Brain microvascular endothelial cell (primary cell): ENCODE measurements around the gene RABEP2.
"Not testable (repeated sequence)": the region's sequence is repeated elsewhere in the genome, so short reads cannot be mapped to it uniquely, and the experiment has no call there.

Experiments
- DNase-seq: peaks from one replicate; pipeline ENCODE4 v3.0.0-alpha.2; 2020
- H3K27ac ChIP-seq: fragments of 250-450 bp; sonication (Bioruptor Pico); 2 replicates; pipeline ENCODE4 v1.5.1; 2020; ENCODE audit warnings: mild to moderate bottlenecking, moderate library complexity
- H3K27me3 ChIP-seq: fragments of 250-450 bp; sonication (Bioruptor Pico); replicated peaks from 2 replicates; pipeline ENCODE4 v1.5.1; 2020; ENCODE audit warnings: mild to moderate bottlenecking
- H3K36me3 ChIP-seq: fragments of 250-450 bp; sonication (Bioruptor Pico); replicated peaks from 2 replicates; pipeline ENCODE4 v1.5.1; 2020; ENCODE audit warnings: mild to moderate bottlenecking
- H3K4me3 ChIP-seq: 2 replicates; pipeline ENCODE4 v1.5.1; 2011; ENCODE audit warnings: low read depth, mild to moderate bottlenecking, control low read depth, low read length, moderate library complexity
- CTCF ChIP-seq: IDR thresholded peaks from 2 replicates; pipeline ENCODE4 v1.5.1; 2011; ENCODE audit warnings: low read depth, mild to moderate bottlenecking, moderate library complexity, low read length, control low read depth, inconsistent platforms; ENCODE audit errors: missing control alignments
- in situ Hi-C: cut with HindIII; loops from 2 replicates; pipeline ENCODE4 v1.10.0; 2017; ENCODE audit warnings: low sequenced_read_pairs, low pct_ligation_motif_present

RABEP2 gene

GRCh38 chr16:28931801-28932225 lies 6.8 kb upstream of the RABEP2 start, which contains the start of gene CD19:
Gene CD19 (plus strand): TSS chr16:28931971. CDS start chr16:28932001, 30 bp downstream.
- no peak for TF ChIP-seq CTCF
- Histone ChIP-seq H3K36me3 (no peaks in the 10 kb centered on the region), H3K27me3 (no peaks in the 10 kb centered on the region), H3K27ac (no peak within 1 kb of the TSS), H3K4me3 (no peak within 1 kb of the TSS)
- no peak for DNase-seq
- in situ Hi-C loops, result no loop called here

GRCh38 chr16:28930652-28931051 lies 5.6 kb upstream of the RABEP2 start:
- H3K27ac ChIP-seq, result no peak overlapping the region
- in situ Hi-C loops, result no loop called here
- H3K27me3 ChIP-seq, result no peaks in the 10 kb centered on the region
- H3K36me3 ChIP-seq, result no peaks in the 10 kb centered on the region
- no peak for DNase-seq
- no peak overlapping the region for H3K4me3 ChIP-seq
- TF ChIP-seq CTCF, result no peak

- Histone ChIP-seq H3K27me3 (no peaks in the 10 kb centered on the region), H3K4me3 (no peak overlapping the region), H3K36me3 (no peaks in the 10 kb centered on the region), H3K27ac (no peak overlapping the region)
- no peak for TF ChIP-seq CTCF
- no peak for DNase-seq
- in situ Hi-C loops, result no loop called here
Observed at GRCh38 chr16:28930203-28930602, 5.2 kb upstream of the RABEP2 start.

GRCh38 chr16:28927815-28928214 lies 2.8 kb upstream of the RABEP2 start:
- Histone ChIP-seq H3K36me3 (no peaks in the 10 kb centered on the region), H3K4me3 (no peak overlapping the region), H3K27ac (no peak overlapping the region), H3K27me3 (no peaks in the 10 kb centered on the region)
- TF ChIP-seq CTCF, result no peak
- DNase-seq, result no peak
- in situ Hi-C loops, result no loop called here

GRCh38 chr16:28926284-28926683 lies 1.2 kb upstream of the RABEP2 start:
- H3K4me3 ChIP-seq, H3K27ac ChIP-seq, H3K27me3 ChIP-seq, DNase-seq, in situ Hi-C loops, H3K36me3 ChIP-seq: not testable (repeated sequence)

GRCh38 chr16:28925386-28926228 lies 569 bp upstream of the RABEP2 start:
- peaks cover 5% of the 10 kb centered on the region for H3K36me3 ChIP-seq
- no peaks in the 10 kb centered on the region for H3K27me3 ChIP-seq
- H3K27ac ChIP-seq, result peak overlapping the region; percentile 78
- in situ Hi-C loops, result no loop called here
- peak overlapping the region; percentile 84 for H3K4me3 ChIP-seq
- TF ChIP-seq CTCF, result no peak
- peak; percentile 59 for DNase-seq
